HepG2 (cell line): ENCODE data around the gene CCDC197. TPM values are rescaled to one million over a fixed set of nuclear protein-coding genes. Genes with fewer than 3 reads are reported as not detected.

Experiments used
- ATAC-seq: fragments of 200-7000 bp; cut with Tn5 transposase; 3 replicates; pipeline ENCODE4 v1.9.1; 2020; ENCODE audit warnings: mild to moderate bottlenecking, moderate library complexity
- BruUV-seq: library from RNA; stranded (reverse); fragments of 400-500 nt; replicated peaks from 2 replicates; lab custom pipeline; 2021; lab: Mats Ljungman, UMichigan
- CTCF ChIA-PET: fragments of 300-600 bp; formaldehyde crosslinking; extraction: SDS; loops from one replicate; lab custom pipeline; 2021; ENCODE audit warnings: low total read pairs, inconsistent platforms, low intra/inter-chr PET ratio; lab: Yijun Ruan, JAX
- POLR2A ChIA-PET: fragments of 350-600 bp; sonication (Branson Sonifier 250); formaldehyde crosslinking; loops from one replicate; lab custom pipeline; 2020; ENCODE audit warnings: antibody characterized with exemption, inconsistent platforms; lab: Yijun Ruan, JAX
- DNase-seq: peaks from one replicate; pipeline ENCODE4 v3.0.0-alpha.2; 2015; ENCODE audit warnings: low spot score
- FAIRE-seq: peaks from 3 replicates; lab custom pipeline; 2011; peaks lifted over from hg19 to GRCh38; lab: Jason Lieb, UNC
- H2AFZ ChIP-seq: one replicate; pipeline ENCODE4 v1.6.1; 2011; ENCODE audit warnings: low read length, inconsistent platforms
- H3K27ac ChIP-seq: fragments of 300-600 bp; 3 replicates; pipeline ENCODE4 v1.8.0; 2011; ENCODE audit warnings: mixed run types, mild to moderate bottlenecking, mixed read lengths, low read length, inconsistent platforms; ENCODE audit not compliant: insufficient read depth; ENCODE audit errors: extremely low read length
- H3K27me3 ChIP-seq, 2 experiments: fragments of 200-600 bp in 1 of 2; 2 replicates in 1 of 2; 3 replicates in 1 of 2; pipeline versions ENCODE4 v1.6.0 to v1.8.0; 2011; ENCODE audit warnings: low read length in 2 of 2, mild to moderate bottlenecking in 2 of 2, moderate library complexity in 2 of 2, inconsistent platforms in 1 of 2; ENCODE audit not compliant: insufficient read depth in 2 of 2, control insufficient read depth in 1 of 2
- H3K36me3 ChIP-seq, 2 experiments: fragments of 200-600 bp in 1 of 2; replicated peaks in 1 of 2; 2 replicates in 1 of 2; 3 replicates in 1 of 2; pipeline versions ENCODE4 v1.5.1 to v1.8.0; 2011; ENCODE audit warnings: low read length in 2 of 2, inconsistent platforms in 1 of 2; ENCODE audit not compliant: insufficient read depth in 2 of 2, control insufficient read depth in 1 of 2
- H3K4me1 ChIP-seq: 2 replicates; pipeline ENCODE4 v1.5.1; 2012; ENCODE audit warnings: low read length, inconsistent platforms; ENCODE audit not compliant: insufficient read depth
- H3K4me2 ChIP-seq: 2 replicates; pipeline ENCODE4 v1.6.0; 2011; ENCODE audit warnings: low read depth, low read length, inconsistent platforms
- H3K4me3 ChIP-seq, 3 experiments: fragments of 200-600 bp in 1 of 3; sonication (generic), shearing (Covaris generic) in 1 of 3; replicated peaks in 1 of 3; 2 replicates each; pipeline ENCODE4 v1.5.1; 2011 to 2016; ENCODE audit warnings: low read length in 3 of 3, inconsistent platforms in 2 of 3, low read depth in 2 of 3, mild to moderate bottlenecking in 2 of 3, control low read depth in 1 of 3, mixed read lengths in 1 of 3; ENCODE audit not compliant: insufficient read depth in 1 of 3
- H3K79me2 ChIP-seq: one replicate; pipeline ENCODE4 v1.6.1; 2011; ENCODE audit warnings: low read length, inconsistent platforms; ENCODE audit not compliant: insufficient read depth
- H3K9ac ChIP-seq: 2 replicates; pipeline ENCODE4 v1.6.0; 2011; ENCODE audit warnings: mild to moderate bottlenecking, low read depth, low read length, inconsistent platforms; ENCODE audit not compliant: insufficient read depth
- H3K9me3 ChIP-seq: 2 replicates; pipeline ENCODE4 v1.5.1; 2012; ENCODE audit warnings: mild to moderate bottlenecking, low read length
- H4K20me1 ChIP-seq: 2 replicates; pipeline ENCODE4 v1.6.0; 2011; ENCODE audit warnings: inconsistent platforms, mild to moderate bottlenecking, low read length, moderate library complexity; ENCODE audit not compliant: insufficient read depth
- CBFB ChIP-seq: sonication (generic); formaldehyde crosslinking; IDR thresholded peaks from 2 replicates; pipeline ENCODE4 v1.4.0; 2020; ENCODE audit warnings: missing genetic modification reagents
- HOXA7 ChIP-seq: sonication (generic); formaldehyde crosslinking; IDR thresholded peaks from 2 replicates; pipeline ENCODE4 v1.8.1; 2022; ENCODE audit warnings: mild to moderate bottlenecking, missing genetic modification reagents, moderate library complexity
- LRRFIP1 ChIP-seq: sonication (generic); formaldehyde crosslinking; conservative IDR thresholded peaks from 2 replicates; pipeline ENCODE4 v1.4.0; 2020; ENCODE audit warnings: missing genetic modification reagents
- SNAI1 ChIP-seq: sonication (generic); formaldehyde crosslinking; IDR thresholded peaks from 2 replicates; pipeline ENCODE4 v1.5.0; 2020; ENCODE audit warnings: mild to moderate bottlenecking, missing genetic modification reagents, borderline replicate concordance
- ZHX2 ChIP-seq, 2 experiments: sonication (generic) in 1 of 2; formaldehyde crosslinking in 1 of 2; IDR thresholded peaks; 2 replicates each; pipeline versions ENCODE4 v1.6.1 to v1.9.0; 2014 to 2022; ENCODE audit warnings: antibody characterized with exemption in 1 of 2, borderline replicate concordance in 1 of 2, inconsistent platforms in 1 of 2, low read depth in 1 of 2, missing genetic modification reagents in 1 of 2
- ZNF432 ChIP-seq: sonication (generic); formaldehyde crosslinking; IDR thresholded peaks from 2 replicates; pipeline ENCODE4 v1.5.0; 2020; ENCODE audit warnings: missing genetic modification reagents, mild to moderate bottlenecking, borderline replicate concordance
- ZNF768 ChIP-seq: sonication (generic); formaldehyde crosslinking; IDR thresholded peaks from 2 replicates; pipeline ENCODE4 v1.4.0; 2020; ENCODE audit warnings: missing genetic modification reagents
- WGBS: methylation state at CpG from one replicate; pipeline ENCODE4 v1.1.6; 2017; ENCODE audit warnings: low lambda C conversion rate; 5-methylcytosine and 5-hydroxymethylcytosine counted together
- in situ Hi-C: cut with HindIII; loops from 2 replicates; pipeline ENCODE4 v1.10.0; 2017; ENCODE audit warnings: low pct_unique_long_range_greater_than_20kb; ENCODE audit not compliant: extremely low pct_ligation_motif_present
- intact Hi-C: fragments of 100-400 bp; cut with micrococcal nuclease; formaldehyde crosslinking; loops from one replicate; pipeline ENCODE4 v1.10.0; 2022; ENCODE audit not compliant: unreplicated experiment
- polyA plus RNA-seq, 8 experiments: library from polyadenylated mRNA; depleted of rRNA in 3 of 8; stranded (reverse) in 7 of 8; unstranded in 1 of 8; fragments of >200 nt; fragmentation: Illumina TruSeq in 4 of 8; extraction: Trizol in 4 of 8; gene quantifications; 2 replicates each; pipeline versions ENCODE4 v1.2.1 to v1.2.3, GENCODE V29; 2011 to 2016; ENCODE audit warnings: low read depth in 4 of 8, missing spikeins in 1 of 8, mixed read lengths in 1 of 8; ENCODE audit not compliant: insufficient read depth in 1 of 8
- total RNA-seq, 5 experiments: library from RNA; depleted of rRNA; stranded (reverse); fragments of >200 nt; fragmentation: Illumina TruSeq; extraction: Trizol; gene quantifications; 2 replicates each; pipeline ENCODE4 v1.2.3, GENCODE V29; 2016; ENCODE audit warnings: low read depth in 1 of 5

The CCDC197 gene
- total and polyA plus RNA-seq, 2 of the 13 experiments (the other 11 are each of a cell fraction or from before 2014, with no cell fraction given), result 0.11 to 0.13 TPM

GRCh38 chr14:93957333-93957710 is 39.8 kb upstream of the CCDC197 start:
- Histone ChIP-seq H3K27ac (no peak overlapping the region), H3K4me1 (peaks cover 89% of the 10 kb centered on the region), H3K4me2 (peak overlapping the region; percentile 81), H3K9me3 (no peaks in the 10 kb centered on the region), H3K79me2 (no peaks in the 10 kb centered on the region), H3K9ac (no peak overlapping the region), H3K27me3 (no peaks in the 10 kb centered on the region), H4K20me1 (no peaks in the 10 kb centered on the region), H3K4me3 (peak overlapping the region in 1 of 3 experiments; percentile 18; a peak in 1 of 6 replicates), H3K36me3 (no peaks in the 10 kb centered on the region), H2AFZ (no peak overlapping the region)
- TF ChIP-seq SNAI1 (CRISPR knock-in tag) (no peak), HOXA7 (no peak), ZHX2 (IDR thresholded peaks at IDR 0.05; ENCODE audit: low read depth) (no peak), ZHX2 (CRISPR knock-in tag; IDR thresholded peaks at IDR 0.05; ENCODE audit: borderline replicate concordance) (no peak), CBFB (CRISPR knock-in tag) (no peak), ZNF768 (CRISPR knock-in tag) (peak; percentile 44; the same call in 1 of the 2 replicates), ZNF432 (CRISPR knock-in tag) (no peak), LRRFIP1 (CRISPR knock-in tag) (no peak)
- intact Hi-C loops (loop anchor here (10.0 kb wide), 1 partner anchor 177 kb away; no protein-coding TSS in a partner anchor), in situ Hi-C loops (no loop called here)
- POLR2A ChIA-PET, result interaction anchor here (1.2 kb wide), 1 partner anchor 8 kb away, joined by 5 read pairs; no protein-coding TSS in a partner anchor
- ATAC-seq (no peak), FAIRE-seq (no peak), DNase-seq (no peak)
- 81% methylated on average over 7 of the region's 7 CpGs for WGBS
- no TSS peak for BruUV-seq
- CTCF ChIA-PET, result no interaction called here
